BJ (cell line): ENCODE measurements around the gene ZNF503. TPM values are rescaled to one million over a fixed set of nuclear protein-coding genes. Genes with fewer than 3 reads are reported as not detected.

Source experiments
- CTCF ChIA-PET: fragments of 350-600 bp; formaldehyde crosslinking; extraction: SDS; loops from one replicate; lab custom pipeline; 2021; ENCODE audit warnings: antibody characterized with exemption, inconsistent platforms; lab: Yijun Ruan, JAX
- POLR2A ChIA-PET: fragments of 300-600 bp; sonication (Branson Sonifier 250); formaldehyde crosslinking; extraction: SDS; loops from one replicate; lab custom pipeline; 2021; ENCODE audit warnings: antibody characterized with exemption; lab: Charles Lee
- DNase-seq: peaks from one replicate; pipeline ENCODE4 v3.0.0-alpha.2; 2011; ENCODE audit warnings: low read depth
- H3K27me3 ChIP-seq: 2 replicates; pipeline ENCODE4 v1.6.0; 2011; ENCODE audit warnings: low read length; ENCODE audit not compliant: control insufficient read depth, insufficient read depth
- H3K36me3 ChIP-seq: 2 replicates; pipeline ENCODE4 v1.5.1; 2011; ENCODE audit warnings: low read length; ENCODE audit not compliant: control insufficient read depth, insufficient read depth
- H3K4me3 ChIP-seq: 2 replicates; pipeline ENCODE4 v1.5.1; 2011; ENCODE audit warnings: low read depth, mild to moderate bottlenecking, control low read depth, low read length
- CTCF ChIP-seq: IDR thresholded peaks from 2 replicates; pipeline ENCODE4 v1.5.1; 2011; ENCODE audit warnings: low read depth, mild to moderate bottlenecking, control low read depth, inconsistent platforms, low read length, moderate library complexity; ENCODE audit not compliant: insufficient read depth
- polyA plus RNA-seq: library from polyadenylated mRNA; depleted of rRNA; stranded (reverse); fragments of >200 nt; gene quantifications from 2 replicates; pipeline ENCODE4 v1.2.3, GENCODE V29; 2011

ZNF503 gene
- polyA plus RNA-seq, 1 experiment: 0.45 TPM

- H3K36me3 ChIP-seq: no peaks in the 10 kb centered on the region
- no peak overlapping the region for H3K4me3 ChIP-seq
- CTCF ChIA-PET: no interaction called here
- no peak for TF ChIP-seq CTCF
- POLR2A ChIA-PET: no interaction called here
- H3K27me3 ChIP-seq: peaks cover 3% of the 10 kb centered on the region; the same call in 1 of the 2 replicates
- DNase-seq: no peak
Observed at GRCh38 chr10:75436896-75437295, 35.3 kb upstream of the ZNF503 start.

GRCh38 chr10:75435291-75435690 lies 33.7 kb upstream of the ZNF503 start:
- TF ChIP-seq CTCF: no peak
- Histone ChIP-seq H3K27me3 (peaks cover 6% of the 10 kb centered on the region), H3K4me3 (no peak overlapping the region), H3K36me3 (no peaks in the 10 kb centered on the region)
- ChIA-PET CTCF (interaction anchor here (1.3 kb wide), 1 partner anchor 10 kb away, joined by 3 read pairs; no protein-coding TSS in a partner anchor), POLR2A (no interaction called here)
- no peak for DNase-seq

GRCh38 chr10:75434291-75434690 lies 32.7 kb upstream of the ZNF503 start:
- Histone ChIP-seq H3K27me3 (peaks cover 6% of the 10 kb centered on the region), H3K36me3 (no peaks in the 10 kb centered on the region), H3K4me3 (no peak overlapping the region)
- no peak for TF ChIP-seq CTCF
- DNase-seq: no peak
- ChIA-PET CTCF (interaction anchor here (0.6 to 1.3 kb wide), 2 partner anchors 7 to 9 kb away, joined by 3 to 6 read pairs; no protein-coding TSS in a partner anchor), POLR2A (no interaction called here)

GRCh38 chr10:75433216-75433615 lies 31.7 kb upstream of the ZNF503 start:
- no peak for TF ChIP-seq CTCF
- CTCF ChIA-PET: no interaction called here
- Histone ChIP-seq H3K27me3 (peaks cover 6% of the 10 kb centered on the region), H3K36me3 (no peaks in the 10 kb centered on the region), H3K4me3 (no peak overlapping the region)
- DNase-seq: no peak
- POLR2A ChIA-PET: no interaction called here

GRCh38 chr10:75432763-75433162 lies 31.2 kb upstream of the ZNF503 start:
- no peaks in the 10 kb centered on the region for H3K36me3 ChIP-seq
- DNase-seq: no peak
- H3K4me3 ChIP-seq: no peak overlapping the region
- POLR2A ChIA-PET: no interaction called here
- H3K27me3 ChIP-seq: peaks cover 6% of the 10 kb centered on the region
- CTCF ChIA-PET: no interaction called here
- no peak for TF ChIP-seq CTCF
